Stimulated activated CD8-positive, alpha-beta memory T cell treated with anti-CD3 and anti-CD28 coated beads, Interleukin-7, amount 100 ng/mL, for 1 hour (primary cell): ENCODE data around the gene TDRD7.

Experiments
- DNase-seq, 2 donors: peaks; one replicate each; pipeline ENCODE4 v3.0.0-alpha.2; 2020; ENCODE audit warnings: low read depth in 2 of 2

TDRD7 gene

GRCh38 chr9:97527626-97528528 is 116.0 kb downstream of the TDRD7 start:
- DNase-seq, result no peak

- DNase-seq, result no peak
Observed at GRCh38 chr9:97528529-97529230, 116.8 kb downstream of the TDRD7 start.

GRCh38 chr9:97529363-97530076 is 117.6 kb downstream of the TDRD7 start:
- no peak for DNase-seq

GRCh38 chr9:97531888-97532376 is 120.0 kb downstream of the TDRD7 start:
- no peak for DNase-seq

GRCh38 chr9:97534185-97534584 is 122.3 kb downstream of the TDRD7 start:
- DNase-seq, result no peak

- no peak for DNase-seq
Observed at GRCh38 chr9:97534961-97535594, 123.2 kb downstream of the TDRD7 start.

- DNase-seq, result no peak
Observed at GRCh38 chr9:97535771-97536170, 123.9 kb downstream of the TDRD7 start.

GRCh38 chr9:97536480-97536879 is 124.6 kb downstream of the TDRD7 start:
- no peak for DNase-seq

GRCh38 chr9:97543561-97543960 is 131.7 kb downstream of the TDRD7 start:
- no peak for DNase-seq

GRCh38 chr9:97545486-97545885 is 133.6 kb downstream of the TDRD7 start:
- DNase-seq, result no peak
